ENCODE measurements around the gene SYTL3. TPM values are rescaled to one million over a fixed set of nuclear protein-coding genes. Genes with fewer than 3 reads are reported as not detected.
A peak's percentile ranks its signal among the peaks of the same experiment; 100 is the strongest.

Gene SYTL3
- total RNA-seq, 2 donors from 2014 or later, result 0.58 to 0.79 TPM

DNA sequence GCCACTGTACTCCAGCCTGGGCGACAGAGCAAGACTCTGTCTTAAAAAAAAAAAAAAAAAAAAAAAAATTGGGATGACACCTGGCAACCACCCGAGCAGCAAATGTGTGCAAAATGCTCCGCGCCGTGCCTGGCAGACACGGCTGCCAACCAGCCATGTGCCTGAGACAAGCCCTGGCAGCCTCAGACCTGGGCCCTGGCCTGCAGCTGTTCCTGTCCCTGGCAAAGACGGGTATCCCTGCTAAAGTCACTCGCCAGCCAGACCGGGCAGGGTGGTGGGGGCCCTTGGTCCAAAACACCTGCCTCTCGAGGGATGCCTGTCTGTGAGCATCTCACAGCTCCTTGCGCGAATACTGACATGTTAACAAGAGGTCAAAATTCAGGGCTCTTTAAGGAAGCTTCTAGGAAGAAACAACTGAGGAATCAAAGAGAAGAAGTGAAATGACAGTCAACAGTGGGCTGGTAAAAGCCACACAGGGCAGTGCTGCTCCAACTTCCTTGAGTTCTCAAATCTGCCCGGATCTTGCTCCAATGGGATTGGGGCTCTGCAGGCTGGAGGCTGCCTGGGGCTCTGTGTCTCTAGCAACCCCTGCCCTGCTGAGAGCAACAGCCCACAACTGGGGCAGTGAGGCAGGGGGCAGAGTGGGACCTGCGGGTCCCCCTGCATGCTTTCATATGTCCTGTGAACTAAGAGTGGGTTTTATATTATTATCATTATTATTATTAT is 53.4 kb downstream of the SYTL3 start:
- Histone ChIP-seq H3K9me3 (ENCODE audit: control insufficient read depth, low read length) (no peaks in the 10 kb centered on the region), H3K4me1 (ENCODE audit: control insufficient read depth, insufficient read depth, low read length) (peaks cover 15% of the 10 kb centered on the region), H3K36me3 (ENCODE audit: control insufficient read depth, insufficient read depth, low read length) (no peaks in the 10 kb centered on the region), H3K27ac (ENCODE audit: low read depth, low read length) (no peak overlapping the region), H3K27me3 (ENCODE audit: control insufficient read depth, insufficient read depth, low read length, poor library complexity, severe bottlenecking) (no peaks in the 10 kb centered on the region), H3K4me3 (ENCODE audit: low read length) (no peak overlapping the region), H3K9ac (ENCODE audit: extremely low read depth, low read length, poor library complexity, severe bottlenecking) (no peak overlapping the region)
- Mint-ChIP-seq H3K9me3 (no peaks in the 10 kb centered on the region), H3K36me3 (ENCODE audit: low read depth) (no peaks in the 10 kb centered on the region), H3K27me3 (ENCODE audit: insufficient read depth) (no peaks in the 10 kb centered on the region), H3K27ac (no peak overlapping the region), H3K4me1 (peaks cover 30% of the 10 kb centered on the region), H3K4me3 (no peak overlapping the region)
- no peak for TF ChIP-seq CTCF (conservative IDR thresholded peaks at IDR 0.05)
- DNase-seq, result peak; percentile 46
- 94 to 95% methylated on average over 12 to 13 of the region's 14 CpGs for WGBS, 2 experiments (ENCODE audit: insufficient coverage in 1 of 2, insufficient read length in 1 of 2)

DNA sequence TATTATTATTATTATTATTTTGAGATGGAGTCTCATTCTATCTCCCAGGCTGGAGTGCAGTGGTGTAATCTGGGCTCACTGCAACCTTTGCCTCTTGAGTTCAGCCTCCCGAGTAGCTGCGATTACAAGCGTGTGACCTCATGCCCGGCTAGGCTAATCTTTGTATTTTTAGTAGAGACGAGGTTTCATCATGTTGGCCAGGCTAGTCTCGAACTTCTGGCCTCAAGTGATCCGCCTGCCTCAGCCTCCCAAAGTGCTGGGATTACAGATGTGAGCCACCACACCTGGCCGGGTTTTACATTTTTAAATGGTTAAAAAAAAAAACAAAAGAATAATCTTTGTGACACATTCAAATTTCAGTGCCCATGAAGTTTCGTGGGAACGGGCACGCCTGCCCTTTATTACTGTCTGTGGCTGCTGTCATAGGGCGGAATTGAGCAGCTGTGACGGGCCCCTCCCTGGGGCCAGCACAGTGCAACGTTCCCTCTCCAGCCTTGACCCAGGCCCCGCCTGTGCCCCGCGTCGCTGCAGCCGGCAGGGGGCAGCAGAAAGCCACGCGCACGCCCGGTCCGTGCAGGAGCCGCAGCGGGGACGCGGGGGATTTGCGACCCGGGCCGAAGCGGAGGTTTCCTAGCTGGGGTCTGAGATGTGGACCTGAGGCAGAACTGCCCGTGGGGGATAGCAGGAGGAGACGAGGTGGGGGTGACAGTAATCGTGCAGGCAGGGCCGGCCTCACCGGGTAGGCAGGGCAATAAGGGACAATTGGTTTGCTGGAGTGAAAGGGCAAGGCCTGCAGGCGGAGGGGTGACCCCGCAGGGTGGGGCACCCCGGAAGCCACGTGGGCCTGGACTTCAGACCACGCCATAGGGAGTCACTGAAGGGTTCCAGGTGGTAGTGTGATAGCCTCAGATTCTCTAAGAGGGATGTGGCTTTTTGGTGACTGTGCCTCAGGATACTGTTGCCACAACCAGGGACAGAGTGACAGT is 54.3 kb downstream of the SYTL3 start:
- H3K27ac Mint-ChIP-seq, result no peak overlapping the region
- 26 to 27% methylated on average over 33 to 42 of the region's 42 CpGs for WGBS, 2 experiments (ENCODE audit: insufficient coverage in 1 of 2, insufficient read length in 1 of 2)

More for the DNA sequence above, 54.3 kb downstream of the SYTL3 start:
- Mint-ChIP-seq H3K9me3 (no peaks in the 10 kb centered on the region), H3K36me3 (ENCODE audit: low read depth) (no peaks in the 10 kb centered on the region), H3K27me3 (ENCODE audit: insufficient read depth) (no peaks in the 10 kb centered on the region), H3K4me1 (peaks cover 34% of the 10 kb centered on the region), H3K4me3 (no peak overlapping the region)
- Histone ChIP-seq H3K9me3 (ENCODE audit: control insufficient read depth, low read length) (no peaks in the 10 kb centered on the region), H3K27ac (ENCODE audit: low read depth, low read length) (no peak overlapping the region), H3K36me3 (ENCODE audit: control insufficient read depth, insufficient read depth, low read length) (no peaks in the 10 kb centered on the region), H3K9ac (ENCODE audit: extremely low read depth, low read length, poor library complexity, severe bottlenecking) (no peak overlapping the region), H3K4me3 (ENCODE audit: low read length) (no peak overlapping the region), H3K4me1 (ENCODE audit: control insufficient read depth, insufficient read depth, low read length) (peaks cover 17% of the 10 kb centered on the region), H3K27me3 (ENCODE audit: control insufficient read depth, insufficient read depth, low read length, poor library complexity, severe bottlenecking) (no peaks in the 10 kb centered on the region)
- TF ChIP-seq CTCF (conservative IDR thresholded peaks at IDR 0.05), result peak; percentile 100
- peak; percentile 95 for DNase-seq

Measured in endodermal cell (in vitro differentiated cells).